Measurements from ENCODE around the gene ENTPD2. TPM values are rescaled to one million over a fixed set of nuclear protein-coding genes. Genes with fewer than 3 reads are reported as not detected.
"Not testable (repeated sequence)": the region's sequence is repeated elsewhere in the genome, so short reads cannot be mapped to it uniquely, and the experiment has no call there.

ENTPD2 gene
- total RNA-seq, 4 donors from 2014 or later, result 5.0 to 53.8 (median 28.9) TPM

DNA sequence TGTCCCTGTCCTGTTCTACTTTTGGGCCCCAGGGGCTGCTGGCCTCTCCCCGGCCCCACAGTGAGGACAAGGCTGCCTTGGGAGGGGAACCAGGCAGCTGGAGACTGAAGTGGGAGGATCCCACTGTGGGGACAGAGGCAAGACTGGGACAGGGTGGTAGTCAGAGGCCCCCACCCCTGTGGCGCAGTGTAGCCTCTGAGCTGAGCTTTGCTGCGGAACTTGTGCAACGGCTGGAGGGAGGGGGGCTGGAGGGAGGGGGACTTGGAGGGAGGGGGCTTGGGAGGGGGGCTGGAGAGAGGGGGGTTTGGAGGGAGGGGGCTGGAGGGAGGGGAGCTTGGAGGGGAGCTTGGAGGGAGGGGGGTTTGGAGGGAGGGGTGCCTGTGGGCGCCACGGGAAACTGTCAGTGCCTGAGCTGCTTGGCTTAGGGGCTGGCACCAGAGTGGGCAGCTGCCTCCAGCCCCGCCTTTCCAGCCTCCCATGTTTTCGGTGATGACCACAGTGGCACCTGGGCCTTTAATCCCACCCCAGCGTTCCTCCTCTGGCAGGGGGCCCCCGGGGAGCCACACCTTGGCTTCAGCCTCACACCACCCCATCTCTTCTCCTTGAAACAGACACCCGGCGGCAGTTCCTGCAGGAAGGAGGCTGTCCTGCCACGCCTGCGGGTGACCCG lies 19.7 kb downstream of the ENTPD2 start:
- Histone ChIP-seq H3K9me3 (no peaks in the 10 kb centered on the region), H3K4me1 (peaks cover 11 to 47% (median 42%) of the 10 kb centered on the region in 4 donors), H3K36me3 (peaks cover 0 to 1% (median 0%) of the 10 kb centered on the region in 3 donors), H3K27ac (peak overlapping the region in 1 of 4 donors; percentile 68), H3K4me3 (peak overlapping the region in 1 of 4 donors; percentile 22), H3K27me3 (no peaks in the 10 kb centered on the region)
- no peak for DNase-seq
- TF ChIP-seq POLR2A (IDR thresholded peaks at IDR 0.05), result no peak
- TF ChIP-seq, protein P1, sequence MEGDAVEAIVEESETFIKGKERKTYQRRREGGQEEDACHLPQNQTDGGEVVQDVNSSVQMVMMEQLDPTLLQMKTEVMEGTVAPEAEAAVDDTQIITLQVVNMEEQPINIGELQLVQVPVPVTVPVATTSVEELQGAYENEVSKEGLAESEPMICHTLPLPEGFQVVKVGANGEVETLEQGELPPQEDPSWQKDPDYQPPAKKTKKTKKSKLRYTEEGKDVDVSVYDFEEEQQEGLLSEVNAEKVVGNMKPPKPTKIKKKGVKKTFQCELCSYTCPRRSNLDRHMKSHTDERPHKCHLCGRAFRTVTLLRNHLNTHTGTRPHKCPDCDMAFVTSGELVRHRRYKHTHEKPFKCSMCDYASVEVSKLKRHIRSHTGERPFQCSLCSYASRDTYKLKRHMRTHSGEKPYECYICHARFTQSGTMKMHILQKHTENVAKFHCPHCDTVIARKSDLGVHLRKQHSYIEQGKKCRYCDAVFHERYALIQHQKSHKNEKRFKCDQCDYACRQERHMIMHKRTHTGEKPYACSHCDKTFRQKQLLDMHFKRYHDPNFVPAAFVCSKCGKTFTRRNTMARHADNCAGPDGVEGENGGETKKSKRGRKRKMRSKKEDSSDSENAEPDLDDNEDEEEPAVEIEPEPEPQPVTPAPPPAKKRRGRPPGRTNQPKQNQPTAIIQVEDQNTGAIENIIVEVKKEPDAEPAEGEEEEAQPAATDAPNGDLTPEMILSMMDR (IDR thresholded peaks at IDR 0.05), result no peak

DNA sequence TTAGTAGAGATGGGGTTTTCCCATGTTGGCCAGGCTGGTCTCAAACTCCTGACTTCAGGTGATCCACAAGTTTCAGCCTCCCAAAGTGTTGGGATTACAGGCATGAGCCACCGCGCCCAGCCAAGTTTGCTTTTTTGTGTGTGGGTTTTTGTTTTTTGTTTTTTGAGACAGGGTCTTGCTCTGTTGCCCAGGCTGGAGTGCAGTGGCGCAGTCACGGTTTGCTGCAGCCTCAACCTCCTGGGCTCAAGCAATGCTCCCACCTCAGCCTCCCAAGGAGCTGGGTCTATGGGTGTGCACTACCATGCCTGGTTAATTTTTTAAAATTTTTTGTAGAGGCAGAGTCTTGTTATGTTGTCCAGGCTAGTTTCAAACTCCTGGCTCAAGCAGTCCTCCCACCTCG lies 20.4 kb downstream of the ENTPD2 start:
- not testable (repeated sequence) for H3K4me3 ChIP-seq, DNase-seq, H3K27me3 ChIP-seq, H3K36me3 ChIP-seq, H3K9me3 ChIP-seq
- Histone ChIP-seq H3K27ac (peak overlapping the region in 1 of 4 donors; percentile 78), H3K4me1 (peaks cover 14 to 54% (median 49%) of the 10 kb centered on the region in 4 donors)

DNA sequence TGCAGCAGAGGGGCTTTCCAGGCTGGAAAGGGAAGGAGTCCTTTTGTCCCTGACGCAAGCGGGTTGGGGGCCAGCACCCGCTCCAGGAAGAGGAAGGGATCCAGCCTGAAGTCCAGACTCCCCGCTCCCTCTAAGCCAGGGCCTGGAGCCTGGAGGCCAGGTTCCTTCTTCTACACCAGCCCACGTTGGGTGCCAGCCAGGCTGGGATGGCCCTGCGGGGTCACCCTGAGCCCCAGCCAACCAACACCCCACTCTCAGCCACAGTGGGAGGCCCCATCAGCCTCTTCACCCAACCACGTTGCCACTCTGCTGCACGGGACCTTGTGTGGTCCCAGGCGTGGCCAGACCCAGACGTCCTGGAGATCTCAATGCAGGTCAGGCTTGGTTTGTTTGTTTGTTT lies 21.0 kb downstream of the ENTPD2 start:
- Histone ChIP-seq H3K36me3 (no peaks in the 10 kb centered on the region), H3K4me3 (no peak overlapping the region), H3K4me1 (peaks cover 14 to 55% (median 51%) of the 10 kb centered on the region in 4 donors), H3K27me3 (no peaks in the 10 kb centered on the region), H3K9me3 (no peaks in the 10 kb centered on the region), H3K27ac (peak overlapping the region in 1 of 4 donors; percentile 78)
- peak in 2 of 3 donors; percentile 36 to 62 for DNase-seq
- TF ChIP-seq, protein P1 (IDR thresholded peaks at IDR 0.05), result no peak
- TF ChIP-seq POLR2A (IDR thresholded peaks at IDR 0.05), result no peak

DNA sequence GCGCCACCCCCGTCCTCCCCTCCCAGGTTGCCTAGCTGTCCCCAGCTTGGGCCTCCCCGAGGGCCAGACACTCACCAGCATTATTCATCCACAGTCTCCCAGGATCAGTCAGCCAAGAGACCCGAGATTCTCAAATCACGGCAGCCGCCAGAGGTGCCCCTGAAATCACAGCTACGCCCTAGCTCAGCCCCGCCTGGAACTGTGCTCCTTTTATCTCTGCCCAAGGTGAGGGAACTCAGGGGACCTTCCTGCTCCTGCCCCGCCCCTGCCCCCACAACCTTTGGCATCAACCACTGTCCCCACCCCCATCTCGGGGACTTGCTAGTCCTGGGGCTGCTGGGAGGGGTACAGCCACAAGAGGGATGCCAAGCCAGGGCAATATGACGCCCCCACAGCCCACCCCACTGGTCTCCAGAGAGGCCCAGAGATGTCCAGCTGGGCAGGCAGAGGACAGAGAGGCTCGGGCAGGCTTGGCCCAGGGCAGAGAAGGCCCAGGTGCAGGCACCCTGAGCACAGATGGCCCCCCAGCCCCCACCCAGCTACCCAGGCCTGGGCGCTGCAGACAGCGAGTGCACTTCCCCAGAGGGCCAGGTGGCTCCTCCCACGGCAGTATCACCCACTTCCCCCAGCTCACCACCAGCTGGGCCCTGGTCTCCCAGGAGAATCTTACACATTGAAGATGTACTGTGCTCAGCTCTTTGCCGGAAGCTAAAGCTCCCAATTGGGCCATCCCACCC lies 21.8 kb downstream of the ENTPD2 start, which contains the start of gene FUT7:
Gene FUT7 (minus strand): TSS at position 185 of the 737 bp plus-strand sequence. CDS start 97 bp downstream, at position 88.
- H3K27ac ChIP-seq, result peak within 1 kb of the TSS in 1 of 4 donors; percentile 78
- peak within 1 kb of the TSS in 1 of 4 donors; percentile 16 for H3K4me3 ChIP-seq
- H3K4me1 ChIP-seq, result peaks cover 14 to 61% (median 57%) of the 10 kb centered on the region in 4 donors
- no peaks in the 10 kb centered on the region for H3K9me3 ChIP-seq
- H3K27me3 ChIP-seq, result no peaks in the 10 kb centered on the region
- peak in 1 of 3 donors; percentile 75 for DNase-seq
- TF ChIP-seq, protein P1 (IDR thresholded peaks at IDR 0.05), result no peak
- TF ChIP-seq POLR2A (IDR thresholded peaks at IDR 0.05), result no peak
- H3K36me3 ChIP-seq, result no peaks in the 10 kb centered on the region

DNA sequence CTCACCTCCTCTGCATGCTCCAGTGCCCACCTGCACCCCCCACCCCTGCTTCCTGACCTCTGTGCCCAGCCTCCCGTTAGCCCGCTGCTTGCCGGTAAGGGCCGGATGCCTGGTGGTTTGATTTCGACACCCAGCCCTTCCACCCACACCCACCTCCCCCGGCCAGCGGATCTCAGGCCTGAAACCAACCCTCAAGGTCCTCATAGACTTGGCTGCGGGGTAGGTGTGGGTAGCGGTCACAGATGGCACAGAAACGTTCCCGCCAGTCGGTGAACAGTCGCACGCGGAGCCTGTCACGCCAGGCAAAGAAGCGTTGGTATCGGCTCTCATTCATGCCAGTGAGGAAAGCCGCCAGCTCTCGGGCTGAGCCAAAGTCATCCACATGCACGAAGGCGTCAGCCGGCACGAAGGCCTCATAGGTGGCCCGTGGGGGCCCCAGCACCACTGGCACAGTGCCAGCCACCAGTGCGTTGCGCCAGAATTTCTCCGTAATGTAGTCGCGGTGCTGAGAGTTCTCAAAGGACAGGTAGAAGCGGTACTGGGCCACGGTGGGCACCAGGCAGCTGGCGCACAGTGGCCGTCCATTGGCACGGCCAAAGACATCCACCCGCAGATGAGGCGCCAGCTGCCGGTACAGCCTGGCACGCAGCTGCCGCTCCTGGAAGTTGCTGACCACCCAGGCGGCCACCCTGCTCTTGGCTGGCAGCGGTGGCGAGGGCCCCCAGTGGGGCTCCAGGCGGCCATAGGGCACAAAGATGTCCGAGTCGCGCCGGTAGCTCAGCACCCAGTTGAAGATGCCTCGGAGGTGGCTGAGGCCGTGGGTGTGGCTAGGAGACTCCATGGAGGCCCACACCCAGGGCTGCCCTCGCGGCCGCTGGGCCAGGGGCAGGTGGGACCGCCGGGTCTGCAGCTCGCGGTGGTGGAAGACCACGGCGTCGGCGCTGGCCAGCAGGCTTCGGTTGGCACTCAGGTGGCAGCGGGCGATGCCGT lies 23.0 kb downstream of the ENTPD2 start:
- Histone ChIP-seq H3K27me3 (no peaks in the 10 kb centered on the region), H3K27ac (peak overlapping the region in 1 of 4 donors; percentile 78), H3K4me1 (peaks cover 14 to 71% (median 59%) of the 10 kb centered on the region in 4 donors), H3K4me3 (peak overlapping the region in 1 of 4 donors; percentile 24), H3K36me3 (no peaks in the 10 kb centered on the region), H3K9me3 (no peaks in the 10 kb centered on the region)
- no peak for TF ChIP-seq POLR2A (IDR thresholded peaks at IDR 0.05)
- TF ChIP-seq, protein P1 (IDR thresholded peaks at IDR 0.05), result no peak
- DNase-seq, result peak in 2 of 3 donors; percentile 83 to 87
